Right lobe of liver (tissue), 4 donors: ENCODE measurements around the gene DHRS4L2.
"Not testable (repeated sequence)": the region's sequence is repeated elsewhere in the genome, so short reads cannot be mapped to it uniquely, and the experiment has no call there.

Experiments
- POLR2A ChIP-seq: fragments of 450-650 bp; IDR thresholded peaks from one replicate; pipeline ENCODE4 v1.6.1; 2017; ENCODE audit warnings: antibody characterized with exemption, mild to moderate bottlenecking
- TF ChIP-seq, protein P1 (sequence below), 4 donors: fragments of 200-600 bp in 3 of 4; fragments of 450-650 bp in 1 of 4; IDR thresholded peaks; one replicate each; pipeline versions ENCODE4 v1.5.1 to v1.8.0; 2016 to 2022; ENCODE audit warnings: antibody characterized with exemption in 4 of 4, mild to moderate bottlenecking in 2 of 4
- donor health status: DM: no; HTN: no; CAD: no.
- donor health status: DM: no; HTN: no; CAD: no.
- donor health status: DM: no; HTN: yes; CAD: no.

DNA sequence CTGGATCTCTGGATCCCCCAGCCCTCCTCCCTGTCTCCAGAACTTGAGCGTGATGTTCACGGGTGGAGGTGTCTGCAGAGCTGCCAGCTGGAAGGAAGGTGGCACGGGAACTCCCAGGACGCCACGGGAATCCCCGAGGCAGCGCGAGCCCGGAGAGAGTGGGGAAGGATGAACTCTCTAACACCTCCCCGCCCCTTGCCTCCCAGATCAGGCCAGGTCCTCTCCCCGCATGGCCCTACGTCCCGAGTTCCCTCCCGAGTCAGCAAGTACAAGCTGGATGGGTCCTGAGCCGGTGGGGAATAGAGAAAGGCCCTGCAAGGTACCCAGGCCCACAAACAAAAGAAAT, 17.7 kb downstream of the DHRS4L2 start:
- not testable (repeated sequence) for TF ChIP-seq POLR2A
- TF ChIP-seq, protein P1, sequence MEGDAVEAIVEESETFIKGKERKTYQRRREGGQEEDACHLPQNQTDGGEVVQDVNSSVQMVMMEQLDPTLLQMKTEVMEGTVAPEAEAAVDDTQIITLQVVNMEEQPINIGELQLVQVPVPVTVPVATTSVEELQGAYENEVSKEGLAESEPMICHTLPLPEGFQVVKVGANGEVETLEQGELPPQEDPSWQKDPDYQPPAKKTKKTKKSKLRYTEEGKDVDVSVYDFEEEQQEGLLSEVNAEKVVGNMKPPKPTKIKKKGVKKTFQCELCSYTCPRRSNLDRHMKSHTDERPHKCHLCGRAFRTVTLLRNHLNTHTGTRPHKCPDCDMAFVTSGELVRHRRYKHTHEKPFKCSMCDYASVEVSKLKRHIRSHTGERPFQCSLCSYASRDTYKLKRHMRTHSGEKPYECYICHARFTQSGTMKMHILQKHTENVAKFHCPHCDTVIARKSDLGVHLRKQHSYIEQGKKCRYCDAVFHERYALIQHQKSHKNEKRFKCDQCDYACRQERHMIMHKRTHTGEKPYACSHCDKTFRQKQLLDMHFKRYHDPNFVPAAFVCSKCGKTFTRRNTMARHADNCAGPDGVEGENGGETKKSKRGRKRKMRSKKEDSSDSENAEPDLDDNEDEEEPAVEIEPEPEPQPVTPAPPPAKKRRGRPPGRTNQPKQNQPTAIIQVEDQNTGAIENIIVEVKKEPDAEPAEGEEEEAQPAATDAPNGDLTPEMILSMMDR (IDR thresholded peaks at IDR 0.05) = not testable (repeated sequence)
